ENCODE results near the gene GRN.
A peak's percentile ranks its signal among the peaks of the same experiment; 100 is the strongest.

The GRN gene

DNA sequence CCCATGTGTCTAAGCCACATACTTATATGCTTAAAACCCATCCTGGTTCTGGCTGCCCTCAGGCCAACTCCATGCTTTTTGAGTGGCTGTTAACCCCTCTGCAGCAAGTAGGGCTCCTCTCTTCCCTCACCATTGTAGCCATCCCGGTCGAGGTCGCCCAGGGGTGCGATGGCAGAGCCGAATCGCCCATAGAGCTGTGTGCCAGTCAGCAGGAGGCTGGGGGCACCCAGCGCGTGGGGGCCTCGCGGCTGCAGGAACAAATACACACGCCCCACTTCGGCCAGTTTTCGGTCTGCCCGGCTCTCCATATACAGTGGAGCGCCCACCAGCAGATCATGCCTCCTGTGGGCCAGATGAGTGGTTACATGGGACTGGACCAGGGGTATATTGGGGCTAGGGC is 38.3 kb downstream of the GRN start:
- peaks cover 21% of the 10 kb centered on the region for H3K27me3 ChIP-seq (ENCODE audit: insufficient read depth, insufficient read length)
- H3K4me1 ChIP-seq (ENCODE audit: insufficient read depth, insufficient read length): peaks cover 6% of the 10 kb centered on the region
- no peaks in the 10 kb centered on the region for H3K9me3 ChIP-seq (ENCODE audit: insufficient read depth, low read length)
- no peak for DNase-seq (ENCODE audit: low read depth, low spot score)
- no peak overlapping the region for H3K9ac ChIP-seq (ENCODE audit: insufficient read length, low read depth)
- H3K4me3 ChIP-seq (ENCODE audit: insufficient read length, low read depth): no peak overlapping the region
- no peaks in the 10 kb centered on the region for H3K36me3 ChIP-seq (ENCODE audit: insufficient read depth, insufficient read length, low read length)
- TF ChIP-seq YY1 (IDR thresholded peaks at IDR 0.05; ENCODE audit: insufficient read depth, insufficient read length): no peak
- no peak for TF ChIP-seq SUZ12 (IDR thresholded peaks at IDR 0.05; ENCODE audit: extremely low read depth, insufficient read depth, insufficient read length)
- no peak for TF ChIP-seq ZNF274 (IDR thresholded peaks at IDR 0.05; ENCODE audit: low read depth, low read length)

DNA sequence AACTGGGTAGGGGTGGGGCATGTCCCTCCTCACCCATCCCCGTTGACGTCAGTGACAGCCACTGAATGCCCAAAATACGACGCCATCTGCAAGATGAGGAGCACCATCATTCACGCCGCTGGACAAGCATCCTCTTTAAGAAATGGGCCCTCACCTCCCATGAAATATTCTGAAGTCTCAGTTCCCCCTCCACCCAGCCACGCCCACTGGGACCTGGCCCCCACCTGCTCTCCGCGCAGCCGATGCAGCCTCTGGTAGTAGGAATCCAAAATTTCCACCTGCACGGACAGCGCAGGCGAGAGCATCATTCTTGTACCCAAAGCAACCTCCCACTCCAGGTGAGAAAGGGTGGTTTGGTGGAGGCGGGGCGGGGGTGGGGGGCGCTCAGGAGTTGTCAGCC is 38.8 kb downstream of the GRN start:
- Histone ChIP-seq H3K9ac (ENCODE audit: insufficient read length, low read depth) (no peak overlapping the region), H3K4me1 (ENCODE audit: insufficient read depth, insufficient read length) (peaks cover 6% of the 10 kb centered on the region), H3K27me3 (ENCODE audit: insufficient read depth, insufficient read length) (peaks cover 21% of the 10 kb centered on the region), H3K9me3 (ENCODE audit: insufficient read depth, low read length) (no peaks in the 10 kb centered on the region), H3K4me3 (ENCODE audit: insufficient read length, low read depth) (no peak overlapping the region), H3K36me3 (ENCODE audit: insufficient read depth, insufficient read length, low read length) (no peaks in the 10 kb centered on the region)
- TF ChIP-seq YY1 (IDR thresholded peaks at IDR 0.05; ENCODE audit: insufficient read depth, insufficient read length) (no peak), ZNF274 (IDR thresholded peaks at IDR 0.05; ENCODE audit: low read depth, low read length) (no peak), SUZ12 (IDR thresholded peaks at IDR 0.05; ENCODE audit: extremely low read depth, insufficient read depth, insufficient read length) (no peak)
- DNase-seq (ENCODE audit: low read depth, low spot score): no peak

DNA sequence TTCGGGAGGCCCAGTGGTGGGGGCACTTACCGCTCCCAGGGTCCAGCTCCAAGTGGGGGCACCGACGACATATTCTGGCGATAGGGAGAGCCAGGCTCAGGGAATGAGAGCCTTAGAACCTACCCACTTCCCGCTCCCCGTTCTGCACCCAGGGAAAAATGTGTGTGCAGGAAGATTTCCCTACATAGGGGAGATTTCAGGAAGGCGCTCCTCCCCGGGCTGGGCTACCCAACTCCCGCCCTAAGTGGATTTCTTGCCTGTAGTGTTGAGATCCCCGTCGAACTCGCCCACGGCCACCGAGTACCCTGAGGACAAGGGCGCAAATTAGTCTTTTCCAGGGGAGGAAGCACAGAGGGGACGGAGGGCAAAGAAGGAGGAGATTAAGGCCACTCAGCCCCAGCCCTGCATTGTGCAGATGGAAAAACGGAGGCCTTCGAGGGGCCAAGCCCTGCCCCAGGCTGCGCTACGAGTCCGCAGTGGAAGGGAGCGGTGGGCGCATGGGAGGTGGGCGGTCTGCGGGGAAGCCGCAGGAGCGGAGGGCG is 39.2 kb downstream of the GRN start:
- H3K9ac ChIP-seq (ENCODE audit: insufficient read length, low read depth): peak overlapping the region; percentile 87
- peak overlapping the region; percentile 59 for H3K4me3 ChIP-seq (ENCODE audit: insufficient read length, low read depth)

DNA sequence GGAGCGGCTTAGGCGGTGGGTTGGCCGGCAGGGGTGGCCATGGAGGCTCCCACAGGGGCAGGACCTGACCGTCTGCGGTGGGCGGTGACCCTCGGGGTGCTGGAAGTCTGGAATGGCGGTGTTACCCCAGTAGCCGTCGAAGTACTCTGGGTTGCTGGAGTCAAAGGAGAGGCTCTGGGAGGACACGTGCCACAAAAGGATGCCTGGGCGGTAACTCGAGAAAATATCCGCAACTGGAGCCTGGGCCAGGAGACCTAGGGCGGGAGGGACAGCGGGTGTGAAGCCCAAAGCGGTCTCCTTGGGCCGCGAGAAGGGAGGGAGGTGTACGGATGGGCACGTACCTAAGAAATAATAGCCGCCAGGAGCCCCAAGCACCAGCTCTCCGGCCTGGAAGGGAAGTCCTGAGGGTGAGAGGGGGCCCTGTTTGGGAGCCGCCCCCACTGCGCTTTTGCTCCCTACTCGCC is 39.8 kb downstream of the GRN start:
- no peak for DNase-seq (ENCODE audit: low read depth, low spot score)
- no peaks in the 10 kb centered on the region for H3K36me3 ChIP-seq (ENCODE audit: insufficient read depth, insufficient read length, low read length)
- TF ChIP-seq ZNF274 (IDR thresholded peaks at IDR 0.05; ENCODE audit: low read depth, low read length) (no peak), YY1 (IDR thresholded peaks at IDR 0.05; ENCODE audit: insufficient read depth, insufficient read length) (no peak), SUZ12 (IDR thresholded peaks at IDR 0.05; ENCODE audit: extremely low read depth, insufficient read depth, insufficient read length) (no peak)
- peaks cover 21% of the 10 kb centered on the region for H3K27me3 ChIP-seq (ENCODE audit: insufficient read depth, insufficient read length)
- no peaks in the 10 kb centered on the region for H3K9me3 ChIP-seq (ENCODE audit: insufficient read depth, low read length)
- peak overlapping the region; percentile 59 for H3K4me3 ChIP-seq (ENCODE audit: insufficient read length, low read depth)
- peaks cover 8% of the 10 kb centered on the region for H3K4me1 ChIP-seq (ENCODE audit: insufficient read depth, insufficient read length)
- peak overlapping the region; percentile 87 for H3K9ac ChIP-seq (ENCODE audit: insufficient read length, low read depth)

More for the DNA sequence above, 39.2 kb downstream of the GRN start:
- Histone ChIP-seq H3K27me3 (ENCODE audit: insufficient read depth, insufficient read length) (peaks cover 21% of the 10 kb centered on the region), H3K36me3 (ENCODE audit: insufficient read depth, insufficient read length, low read length) (no peaks in the 10 kb centered on the region), H3K9me3 (ENCODE audit: insufficient read depth, low read length) (no peaks in the 10 kb centered on the region), H3K4me1 (ENCODE audit: insufficient read depth, insufficient read length) (peaks cover 8% of the 10 kb centered on the region)
- TF ChIP-seq ZNF274 (IDR thresholded peaks at IDR 0.05; ENCODE audit: low read depth, low read length): no peak
- no peak for TF ChIP-seq SUZ12 (IDR thresholded peaks at IDR 0.05; ENCODE audit: extremely low read depth, insufficient read depth, insufficient read length)
- no peak for TF ChIP-seq YY1 (IDR thresholded peaks at IDR 0.05; ENCODE audit: insufficient read depth, insufficient read length)
- no peak for DNase-seq (ENCODE audit: low read depth, low spot score)

DNA sequence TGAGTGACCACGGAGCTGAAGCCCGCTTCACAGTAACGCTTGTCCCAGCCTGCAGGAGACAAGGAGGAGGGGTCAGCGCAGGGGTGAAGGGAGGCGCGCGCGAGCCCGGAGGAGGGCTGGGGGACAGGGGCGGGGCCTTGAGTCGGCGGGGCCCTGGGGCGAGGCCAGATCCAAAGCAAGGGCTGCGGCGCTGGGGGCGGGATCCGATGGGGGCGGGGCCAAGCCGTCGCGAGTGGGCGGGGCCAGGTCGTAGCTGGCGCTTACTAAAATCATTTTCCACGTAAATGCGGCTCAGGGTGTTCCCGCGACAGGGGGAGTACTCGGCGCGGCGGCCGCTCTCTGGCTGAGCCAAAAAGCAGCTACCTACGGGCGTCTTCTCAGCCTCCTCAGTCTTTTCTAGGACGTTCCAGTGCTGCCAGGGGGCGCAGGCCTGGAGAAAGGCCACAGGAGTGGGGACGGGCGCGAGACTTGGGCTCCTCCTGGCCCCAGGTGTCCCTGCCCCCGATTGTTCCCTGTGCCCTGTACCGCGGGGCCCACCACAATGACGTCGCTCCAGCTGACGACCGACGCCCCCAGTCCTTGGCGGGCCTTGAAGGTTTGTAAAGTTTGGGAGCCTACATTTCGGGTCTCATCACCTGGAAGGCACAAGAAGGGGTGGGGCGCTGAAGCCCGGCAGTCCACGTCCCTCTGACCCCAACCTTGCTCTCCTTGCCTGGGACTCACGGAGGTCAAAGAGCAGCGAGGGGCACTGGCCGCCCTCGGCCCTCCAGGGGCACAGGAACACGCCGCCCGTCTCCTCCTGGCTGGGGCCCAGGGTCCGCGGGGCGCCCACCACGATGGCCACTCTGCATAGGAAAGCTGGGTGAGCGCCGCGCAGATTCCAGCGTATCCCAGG is 40.4 kb downstream of the GRN start:
- Histone ChIP-seq H3K4me1 (ENCODE audit: insufficient read depth, insufficient read length) (peaks cover 7% of the 10 kb centered on the region), H3K9me3 (ENCODE audit: insufficient read depth, low read length) (no peaks in the 10 kb centered on the region), H3K27me3 (ENCODE audit: insufficient read depth, insufficient read length) (peaks cover 21% of the 10 kb centered on the region), H3K9ac (ENCODE audit: insufficient read length, low read depth) (peak overlapping the region; percentile 87), H3K36me3 (ENCODE audit: insufficient read depth, insufficient read length, low read length) (no peaks in the 10 kb centered on the region), H3K4me3 (ENCODE audit: insufficient read length, low read depth) (peak overlapping the region; percentile 72)
- TF ChIP-seq SUZ12 (IDR thresholded peaks at IDR 0.05; ENCODE audit: extremely low read depth, insufficient read depth, insufficient read length): no peak
- TF ChIP-seq YY1 (IDR thresholded peaks at IDR 0.05; ENCODE audit: insufficient read depth, insufficient read length): no peak
- no peak for TF ChIP-seq ZNF274 (IDR thresholded peaks at IDR 0.05; ENCODE audit: low read depth, low read length)
- DNase-seq (ENCODE audit: low read depth, low spot score): peak; percentile 75

DNA sequence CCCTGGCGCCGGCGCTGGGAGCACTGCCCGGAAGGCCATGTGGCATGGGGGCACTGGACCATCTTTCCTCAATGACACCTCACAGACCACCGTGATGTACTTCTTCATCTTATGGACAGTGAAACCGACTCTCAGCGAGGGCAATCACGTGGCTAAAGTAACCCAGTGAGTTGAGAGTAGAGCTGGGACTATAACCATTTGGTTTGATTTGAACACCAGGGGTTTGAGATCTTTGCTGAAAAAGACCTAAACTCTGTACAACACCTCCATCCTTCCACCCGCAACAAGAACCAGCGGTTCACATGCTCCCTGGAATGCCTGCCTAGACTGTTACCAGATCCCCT is 41.1 kb downstream of the GRN start:
- TF ChIP-seq ZNF274 (IDR thresholded peaks at IDR 0.05; ENCODE audit: low read depth, low read length): no peak
- TF ChIP-seq YY1 (IDR thresholded peaks at IDR 0.05; ENCODE audit: insufficient read depth, insufficient read length): no peak
- no peak for TF ChIP-seq SUZ12 (IDR thresholded peaks at IDR 0.05; ENCODE audit: extremely low read depth, insufficient read depth, insufficient read length)
- H3K4me3 ChIP-seq (ENCODE audit: insufficient read length, low read depth): peak overlapping the region; percentile 72
- H3K9me3 ChIP-seq (ENCODE audit: insufficient read depth, low read length): no peaks in the 10 kb centered on the region
- H3K9ac ChIP-seq (ENCODE audit: insufficient read length, low read depth): peak overlapping the region; percentile 84
- H3K4me1 ChIP-seq (ENCODE audit: insufficient read depth, insufficient read length): peaks cover 4% of the 10 kb centered on the region
- peaks cover 21% of the 10 kb centered on the region for H3K27me3 ChIP-seq (ENCODE audit: insufficient read depth, insufficient read length)
- DNase-seq (ENCODE audit: low read depth, low spot score): no peak
- H3K36me3 ChIP-seq (ENCODE audit: insufficient read depth, insufficient read length, low read length): no peaks in the 10 kb centered on the region

DNA sequence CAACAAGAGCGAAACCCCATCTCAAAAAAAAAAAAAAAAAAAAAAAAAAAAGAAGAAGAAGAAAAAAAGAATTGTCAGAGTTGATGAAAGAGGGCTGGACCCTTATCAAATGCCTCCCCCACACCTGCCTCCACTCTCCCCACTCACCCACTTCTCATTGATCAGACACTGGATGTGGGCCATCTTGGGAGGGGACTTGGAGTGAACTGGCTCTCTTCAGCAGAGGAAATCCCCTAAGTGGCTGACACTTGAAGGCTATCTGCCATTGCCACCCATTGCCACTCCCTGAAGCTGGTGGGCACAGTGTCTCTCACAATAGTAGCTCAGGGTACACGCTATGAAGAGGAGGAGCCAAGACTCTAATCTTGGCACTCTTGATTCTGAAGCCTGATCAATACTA is 42.7 kb downstream of the GRN start:
- H3K4me1 ChIP-seq (ENCODE audit: insufficient read depth, insufficient read length): peaks cover 4% of the 10 kb centered on the region
- no peaks in the 10 kb centered on the region for H3K36me3 ChIP-seq (ENCODE audit: insufficient read depth, insufficient read length, low read length)
- no peaks in the 10 kb centered on the region for H3K9me3 ChIP-seq (ENCODE audit: insufficient read depth, low read length)
- no peak overlapping the region for H3K4me3 ChIP-seq (ENCODE audit: insufficient read length, low read depth)
- peaks cover 21% of the 10 kb centered on the region for H3K27me3 ChIP-seq (ENCODE audit: insufficient read depth, insufficient read length)
- DNase-seq (ENCODE audit: low read depth, low spot score): no peak
- no peak for TF ChIP-seq YY1 (IDR thresholded peaks at IDR 0.05; ENCODE audit: insufficient read depth, insufficient read length)
- no peak for TF ChIP-seq ZNF274 (IDR thresholded peaks at IDR 0.05; ENCODE audit: low read depth, low read length)
- no peak for TF ChIP-seq SUZ12 (IDR thresholded peaks at IDR 0.05; ENCODE audit: extremely low read depth, insufficient read depth, insufficient read length)
- H3K9ac ChIP-seq (ENCODE audit: insufficient read length, low read depth): no peak overlapping the region
